GM12875 (cell line): ENCODE measurements around the gene NUDT1.

Source experiments
- H3K4me3 ChIP-seq: one replicate; pipeline ENCODE4 v1.5.1; 2011; ENCODE audit warnings: low read depth, low read length, control low read depth
- TF ChIP-seq, protein P1 (sequence below): IDR thresholded peaks from 2 replicates; pipeline ENCODE4 v1.5.1; 2011; ENCODE audit warnings: low read depth, mild to moderate bottlenecking, control low read depth, inconsistent platforms, low read length, moderate library complexity, borderline replicate concordance; ENCODE audit not compliant: insufficient read depth

The NUDT1 gene

DNA sequence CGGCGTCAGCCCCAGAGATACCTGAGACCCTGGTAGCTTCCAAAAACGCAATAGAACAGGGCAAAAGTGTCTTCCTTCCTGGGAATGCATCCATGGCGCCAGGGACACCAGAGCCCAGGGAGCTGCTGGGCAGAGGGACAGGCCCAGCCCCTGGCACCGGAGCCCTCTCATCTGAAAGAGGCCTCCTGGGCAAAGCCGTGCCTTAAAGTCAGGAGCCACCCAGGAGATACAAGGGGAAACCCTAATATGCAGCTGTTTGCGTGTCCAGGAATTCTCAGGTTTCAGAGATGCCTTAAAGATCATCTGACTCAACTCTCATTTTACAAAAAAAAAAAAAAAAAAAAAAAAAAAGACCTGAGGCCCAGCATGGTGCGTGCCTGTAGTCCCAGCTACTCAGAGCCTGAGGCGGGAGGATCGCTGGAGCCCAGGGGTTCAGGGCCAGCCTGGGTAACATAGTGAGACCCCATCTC is 28.0 kb downstream of the NUDT1 start:
- no peak overlapping the region for H3K4me3 ChIP-seq
- TF ChIP-seq, protein P1, sequence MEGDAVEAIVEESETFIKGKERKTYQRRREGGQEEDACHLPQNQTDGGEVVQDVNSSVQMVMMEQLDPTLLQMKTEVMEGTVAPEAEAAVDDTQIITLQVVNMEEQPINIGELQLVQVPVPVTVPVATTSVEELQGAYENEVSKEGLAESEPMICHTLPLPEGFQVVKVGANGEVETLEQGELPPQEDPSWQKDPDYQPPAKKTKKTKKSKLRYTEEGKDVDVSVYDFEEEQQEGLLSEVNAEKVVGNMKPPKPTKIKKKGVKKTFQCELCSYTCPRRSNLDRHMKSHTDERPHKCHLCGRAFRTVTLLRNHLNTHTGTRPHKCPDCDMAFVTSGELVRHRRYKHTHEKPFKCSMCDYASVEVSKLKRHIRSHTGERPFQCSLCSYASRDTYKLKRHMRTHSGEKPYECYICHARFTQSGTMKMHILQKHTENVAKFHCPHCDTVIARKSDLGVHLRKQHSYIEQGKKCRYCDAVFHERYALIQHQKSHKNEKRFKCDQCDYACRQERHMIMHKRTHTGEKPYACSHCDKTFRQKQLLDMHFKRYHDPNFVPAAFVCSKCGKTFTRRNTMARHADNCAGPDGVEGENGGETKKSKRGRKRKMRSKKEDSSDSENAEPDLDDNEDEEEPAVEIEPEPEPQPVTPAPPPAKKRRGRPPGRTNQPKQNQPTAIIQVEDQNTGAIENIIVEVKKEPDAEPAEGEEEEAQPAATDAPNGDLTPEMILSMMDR = no peak

DNA sequence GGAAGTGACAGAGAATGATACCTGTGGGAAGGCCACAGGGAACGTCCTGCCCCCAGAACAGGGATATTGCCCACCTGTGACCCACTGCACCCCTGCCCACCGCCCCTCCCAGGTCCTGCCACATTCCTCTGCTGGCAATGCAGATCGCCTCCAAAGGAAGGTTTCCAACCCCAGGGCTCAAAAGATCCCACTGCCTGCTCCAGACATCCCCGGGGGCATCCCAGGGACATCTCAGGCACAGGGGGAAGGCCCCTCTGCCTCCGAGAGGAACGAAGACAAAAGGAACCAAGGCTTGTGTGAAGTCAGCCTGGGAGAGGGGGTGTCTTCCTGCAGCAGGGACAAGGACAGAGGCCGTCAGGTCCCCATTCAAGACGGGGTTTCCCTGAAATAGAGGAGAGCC is 28.5 kb downstream of the NUDT1 start:
- H3K4me3 ChIP-seq = no peak overlapping the region
- TF ChIP-seq, protein P1 = no peak

DNA sequence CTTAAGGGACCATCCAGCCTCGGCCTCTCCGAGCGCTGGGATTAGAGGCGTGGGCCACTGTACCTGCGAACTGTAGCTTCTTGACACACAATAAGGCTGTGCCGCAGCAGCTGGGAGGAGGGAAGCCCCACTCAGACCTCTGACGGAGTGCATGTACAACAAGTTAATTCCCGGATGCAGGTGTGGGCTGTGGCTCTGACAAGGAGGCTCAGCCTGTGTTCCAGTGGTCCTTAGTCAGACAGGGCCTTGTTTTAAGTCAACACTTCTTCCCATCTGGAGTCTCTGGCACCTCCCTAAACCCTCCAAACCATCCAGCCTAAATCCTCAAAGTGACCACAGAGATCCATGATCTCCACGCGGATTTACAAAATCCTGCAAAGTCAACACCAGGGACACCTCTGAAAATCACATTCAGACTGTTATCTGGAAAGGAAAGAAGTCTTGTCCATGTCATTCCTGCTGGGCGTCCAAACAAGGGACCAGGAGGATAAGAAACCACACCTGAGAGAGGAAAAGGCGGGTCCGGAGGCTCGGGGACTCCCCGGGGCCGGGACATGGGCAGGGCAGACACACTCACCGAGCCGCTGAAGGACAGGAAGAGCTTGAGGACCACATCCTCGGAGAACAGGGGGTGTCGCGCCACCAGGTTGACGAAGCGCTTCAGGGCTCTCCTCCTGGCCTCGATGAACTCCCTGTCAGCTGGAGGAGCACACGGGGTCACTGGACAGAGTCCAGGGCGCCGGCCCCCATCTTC is 29.4 kb downstream of the NUDT1 start:
- H3K4me3 ChIP-seq = no peak overlapping the region
- TF ChIP-seq, protein P1 = no peak

DNA sequence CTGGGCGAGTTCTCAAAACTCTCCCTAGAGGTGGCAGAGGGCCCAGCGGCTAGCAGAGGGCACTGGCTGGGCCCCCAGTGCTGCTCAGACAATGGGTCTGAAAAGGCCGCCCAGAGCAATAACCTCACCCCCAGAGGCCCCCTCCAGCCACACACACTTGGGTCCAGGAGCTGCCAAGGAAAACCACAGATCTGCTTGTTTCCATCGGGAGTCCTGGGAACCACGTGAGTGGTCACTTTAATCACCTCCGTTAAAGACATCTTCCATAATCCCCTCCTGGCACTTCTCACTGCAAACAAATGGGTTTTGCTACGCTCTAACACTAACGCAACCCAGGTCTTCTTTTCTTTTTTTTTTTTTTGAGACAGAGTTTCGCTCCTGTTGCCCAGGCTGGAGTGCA is 30.0 kb downstream of the NUDT1 start:
- TF ChIP-seq, protein P1 = no peak

DNA sequence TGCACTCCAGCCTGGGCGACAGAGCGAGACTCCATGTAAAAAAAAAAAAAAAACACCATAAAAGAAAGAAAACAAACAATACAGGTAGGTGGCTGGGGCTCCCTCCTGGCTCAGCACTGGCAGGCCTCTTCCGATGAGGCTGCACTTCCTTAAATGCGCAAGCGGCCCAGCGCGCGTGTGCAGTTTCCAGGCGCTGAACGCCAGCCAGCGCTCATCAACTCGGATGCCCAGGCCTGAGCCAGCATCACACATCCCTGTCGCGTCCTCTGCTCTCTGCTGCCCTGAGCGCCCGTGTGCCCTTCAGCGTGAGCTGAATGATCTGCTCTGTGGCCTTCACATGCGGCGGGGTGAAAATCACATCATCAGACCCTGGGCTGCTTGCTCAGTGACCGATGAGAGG is 31.8 kb downstream of the NUDT1 start:
- TF ChIP-seq, protein P1 = no peak
- no peak overlapping the region for H3K4me3 ChIP-seq

More for the DNA sequence above, 30.0 kb downstream of the NUDT1 start:
- no peak overlapping the region for H3K4me3 ChIP-seq

GRCh38 chr7:2274666-2275065 is 32.6 kb downstream of the NUDT1 start:
- H3K4me3 ChIP-seq = no peak overlapping the region
- TF ChIP-seq, protein P1 = no peak

DNA sequence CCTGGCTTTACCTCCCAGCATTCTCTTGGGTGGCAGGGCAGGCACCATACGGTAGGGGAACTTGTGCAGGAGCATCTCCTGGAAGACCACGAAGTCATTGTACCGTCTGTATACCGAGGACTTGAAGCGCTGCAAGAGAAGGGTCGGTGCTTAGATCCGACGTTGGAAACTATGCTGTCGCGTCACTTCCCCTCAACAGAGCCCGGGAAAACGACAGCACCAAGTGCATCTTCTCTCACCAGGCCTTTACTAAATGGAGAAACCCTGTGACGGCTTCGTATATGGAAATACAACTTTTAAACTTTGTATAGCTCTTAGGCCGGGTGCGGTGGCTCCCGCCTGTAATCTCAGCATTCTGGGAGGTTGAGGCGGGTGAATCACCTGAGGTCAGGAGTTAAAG is 33.1 kb downstream of the NUDT1 start:
- TF ChIP-seq, protein P1 = no peak

More for the DNA sequence above, 33.1 kb downstream of the NUDT1 start:
- no peak overlapping the region for H3K4me3 ChIP-seq
